ENCODE measurements around the gene ARHGAP4. TPM values are rescaled to one million over a fixed set of nuclear protein-coding genes. Genes with fewer than 3 reads are reported as not detected.

Gene ARHGAP4
- total and polyA plus RNA-seq, 2 of the 4 experiments (the other 2 are of a cell fraction): 0.18 to 0.72 TPM

GRCh38 chrX:153873282-153874084 lies 52.6 kb downstream of the ARHGAP4 start:
- 8% methylated on average over 3 of the region's 7 CpGs; no CpG with 5 or more reads in 1 of the 2 experiments for WGBS, 2 experiments (ENCODE audit: extremely low coverage in 2 of 2, insufficient read length in 1 of 2)
- POLR2A ChIA-PET (ENCODE audit: unreplicated experiment): no interaction called here
- Histone ChIP-seq H3K4ac (ENCODE audit: low read depth, low read length) (no peak overlapping the region), H3K27ac (ENCODE audit: insufficient read depth, low read length) (no peak overlapping the region), H2BK120ac (ENCODE audit: low read depth, low read length) (no peak overlapping the region), H3K9me1 (ENCODE audit: insufficient read depth, low read length) (no peaks in the 10 kb centered on the region), H2AK5ac (ENCODE audit: low read depth, low read length) (no peak overlapping the region), H4K5ac (ENCODE audit: low read depth, low read length) (no peak overlapping the region), H3K4me1 (ENCODE audit: control insufficient read depth, insufficient read depth, low read length) (no peaks in the 10 kb centered on the region), H2AFZ (replicated peaks; ENCODE audit: low read length, poor library complexity) (no peak overlapping the region), H3K4me3 (ENCODE audit: insufficient read depth, low read depth, low read length) (no peak overlapping the region), H3K23ac (ENCODE audit: low read depth, low read length) (no peak overlapping the region), H3K79me1 (ENCODE audit: low read depth in 1 of 2, low read length in 2 of 2) (no peaks in the 10 kb centered on the region), H3K14ac (replicated peaks; ENCODE audit: low read depth, low read length) (no peak overlapping the region), H2BK15ac (ENCODE audit: low read depth, low read length) (no peak overlapping the region), H3K36me3 (ENCODE audit: control insufficient read depth, insufficient read depth, low read length) (no peaks in the 10 kb centered on the region), H4K20me1 (ENCODE audit: insufficient read depth, low read length) (no peaks in the 10 kb centered on the region; the same call in 1 of the 2 replicates), H3K56ac (ENCODE audit: extremely low read depth, insufficient read depth, low read length) (no peak overlapping the region), H2BK20ac (ENCODE audit: low read depth, low read length) (no peak overlapping the region), H3K27me3 (ENCODE audit: control insufficient read depth, insufficient read depth, low read length) (peaks cover 22% of the 10 kb centered on the region), H4K8ac (ENCODE audit: low read depth in 2 of 2, low read length in 2 of 2) (no peak overlapping the region), H2BK5ac (ENCODE audit: low read depth, low read length, poor library complexity, severe bottlenecking) (no peak overlapping the region), H3K9ac (ENCODE audit: low read depth, low read length) (no peak overlapping the region), H3K4me2 (ENCODE audit: low read depth, low read length) (no peak overlapping the region), H3K18ac (ENCODE audit: low read depth, low read length) (no peak overlapping the region), H2AK9ac (replicated peaks; ENCODE audit: low read depth, low read length, poor library complexity) (no peak overlapping the region), H4K91ac (ENCODE audit: insufficient read depth, low read depth, low read length) (no peak overlapping the region), H3K9me3 (ENCODE audit: control insufficient read depth, insufficient read depth, low read length) (peaks cover 3% of the 10 kb centered on the region; the same call in 1 of the 2 replicates)
- intact Hi-C loops (cut with micrococcal nuclease): no loop called here
- no peak for TF ChIP-seq FOS (IDR thresholded peaks at IDR 0.05; ENCODE audit: low read depth, low read length)
- TF ChIP-seq RFX5 (IDR thresholded peaks at IDR 0.05; ENCODE audit: low read depth, low read length): no peak
- TF ChIP-seq BHLHE40 (IDR thresholded peaks at IDR 0.05; ENCODE audit: low read depth, low read length): no peak
- no peak for TF ChIP-seq MAFK (IDR thresholded peaks at IDR 0.05; ENCODE audit: low read depth, low read length)
- no peak for TF ChIP-seq RAD21 (IDR thresholded peaks at IDR 0.05; ENCODE audit: low read length)
- TF ChIP-seq NFE2L2 (IDR thresholded peaks at IDR 0.05; ENCODE audit: low read depth, low read length): no peak
- TF ChIP-seq MXI1 (IDR thresholded peaks at IDR 0.05; ENCODE audit: borderline replicate concordance, low read depth, low read length): no peak
- TF ChIP-seq CEBPB (IDR thresholded peaks at IDR 0.05; ENCODE audit: low read depth, low read length): no peak
- no peak for TF ChIP-seq CHD1 (IDR thresholded peaks at IDR 0.05; ENCODE audit: low read depth, low read length)
- TF ChIP-seq POLR2A (IDR thresholded peaks at IDR 0.05; ENCODE audit: low read depth, low read length): no peak
- no peak for TF ChIP-seq USF2 (IDR thresholded peaks at IDR 0.05; ENCODE audit: low read depth, low read length)
- no peak for TF ChIP-seq RCOR1 (IDR thresholded peaks at IDR 0.05; ENCODE audit: insufficient replicate concordance, low read length)
- no peak for TF ChIP-seq CTCF (conservative IDR thresholded peaks at IDR 0.05; ENCODE audit: low read depth, low read length)
- TF ChIP-seq ELK1 (IDR thresholded peaks at IDR 0.05; ENCODE audit: borderline replicate concordance, low read depth, low read length): no peak
- no peak for TF ChIP-seq SMC3 (IDR thresholded peaks at IDR 0.05; ENCODE audit: low read depth, low read length)
- no peak for TF ChIP-seq MAZ (IDR thresholded peaks at IDR 0.05; ENCODE audit: borderline replicate concordance, low read depth, low read length)
- no TSS peak for BruUV-seq (replicated peaks)
- CTCF ChIA-PET: no interaction called here
- in situ Hi-C loops (cut with MboI; ENCODE audit: low sequenced_read_pairs): no loop called here
- ATAC-seq (ENCODE audit: low read depth) (no peak), DNase-seq (no peak)
- dilution Hi-C loops (cut with HindIII; ENCODE audit: low sequenced_read_pairs, unreplicated experiment): no loop called here

Measured in IMR-90 (cell line).